GM10847 (cell line): ENCODE results near the gene STK39.

Experiments
- POLR2A ChIP-seq: IDR thresholded peaks from 2 replicates; pipeline ENCODE4 v1.6.1; 2011; ENCODE audit not compliant: insufficient read length; ENCODE audit errors: extremely low read depth

Gene STK39

DNA sequence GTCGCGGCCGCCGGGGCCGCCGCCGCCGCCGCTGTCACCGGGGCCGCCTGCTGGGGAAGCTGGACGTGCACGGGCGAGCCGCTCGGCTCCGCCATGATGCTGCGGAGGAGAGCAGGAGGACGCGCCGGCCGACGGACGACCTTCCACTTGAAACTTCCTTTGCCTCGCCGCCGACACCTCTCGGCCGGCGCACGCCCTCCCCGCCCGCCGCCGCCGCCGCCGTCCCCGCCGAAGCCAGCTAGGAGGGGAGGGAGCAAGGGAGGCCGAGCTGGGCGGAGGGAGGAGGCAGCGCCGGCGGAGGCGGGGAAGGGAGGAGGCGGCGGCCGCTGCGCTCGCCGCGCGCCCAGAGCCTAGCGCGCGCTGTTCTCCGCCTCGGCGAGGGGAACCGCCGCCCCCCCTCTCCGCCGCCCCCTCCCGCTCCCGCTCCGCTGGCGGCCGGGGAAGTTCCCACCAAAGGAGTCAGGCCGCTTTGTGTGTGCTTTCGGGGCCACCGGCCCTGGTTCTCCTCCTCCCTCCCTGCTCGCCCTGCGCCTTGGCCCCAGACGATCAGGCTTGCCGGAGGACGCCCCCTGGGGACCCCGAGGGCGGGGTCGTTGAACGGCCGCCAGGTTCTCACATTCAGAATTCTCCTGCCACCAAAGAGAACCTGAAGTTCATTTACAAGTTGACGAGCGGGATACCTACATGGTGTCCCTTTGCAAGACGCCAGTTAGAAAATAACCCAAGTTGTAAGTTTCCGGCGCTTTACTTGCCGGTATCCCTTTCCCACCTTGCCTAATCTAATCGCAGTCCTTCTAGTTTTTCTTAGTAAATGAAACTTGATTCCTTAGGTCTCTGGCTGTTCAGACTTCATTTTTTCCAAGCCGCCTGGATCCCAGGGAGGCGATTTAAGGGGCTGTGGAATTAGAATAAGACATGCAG is at the start of gene STK39:
TSS of gene STK39 (minus strand) at position 255 of the 921 bp plus-strand sequence. CDS start at position 95, 160 bp downstream.
- TF ChIP-seq POLR2A: no peak

GRCh38 chr2:168295051-168295450 is 47.7 kb upstream of the STK39 start:
- TF ChIP-seq POLR2A: no peak

GRCh38 chr2:168294409-168294808 is 47.0 kb upstream of the STK39 start:
- no peak for TF ChIP-seq POLR2A

GRCh38 chr2:168293766-168294165 is 46.4 kb upstream of the STK39 start:
- no peak for TF ChIP-seq POLR2A

DNA sequence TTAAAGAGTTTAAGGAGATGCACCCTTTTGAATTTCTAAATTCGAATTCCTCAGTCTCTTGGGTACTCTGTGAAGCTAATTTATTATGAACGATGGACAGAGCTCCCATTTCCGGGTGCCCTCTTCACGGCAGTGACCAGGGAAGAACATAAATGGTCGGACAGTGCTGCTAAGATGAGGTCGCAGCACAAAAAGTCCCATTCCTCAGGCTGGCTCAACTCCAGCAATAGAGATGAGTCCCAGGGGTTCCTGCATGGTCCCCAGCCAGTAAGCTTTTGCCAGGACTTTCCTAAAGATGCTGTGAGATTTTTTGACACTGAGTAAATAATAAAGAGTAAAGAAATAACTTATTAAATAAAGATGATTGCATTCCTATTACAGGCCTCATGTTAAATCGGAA is 43.0 kb upstream of the STK39 start:
- no peak for TF ChIP-seq POLR2A

DNA sequence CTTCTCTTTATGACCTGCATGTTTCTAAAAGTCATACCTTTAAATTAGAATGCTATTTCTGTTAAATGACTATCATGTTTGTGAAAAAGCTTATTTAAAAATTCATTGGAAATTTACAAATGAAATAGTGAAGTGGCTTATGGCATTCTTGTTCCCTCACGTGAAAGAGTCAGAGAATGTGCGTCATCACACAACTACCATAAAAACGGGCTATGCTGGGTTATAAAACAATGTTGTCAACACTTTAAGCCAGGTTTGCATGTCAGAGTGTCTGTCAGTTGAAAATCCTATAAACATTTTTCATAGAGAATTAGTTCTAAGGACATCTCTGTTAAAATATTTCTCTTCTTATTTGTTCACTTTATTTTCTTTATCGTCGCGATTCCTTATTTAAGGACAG is 42.5 kb upstream of the STK39 start:
- TF ChIP-seq POLR2A: no peak

GRCh38 chr2:168286535-168286934 is 39.1 kb upstream of the STK39 start:
- no peak for TF ChIP-seq POLR2A

DNA sequence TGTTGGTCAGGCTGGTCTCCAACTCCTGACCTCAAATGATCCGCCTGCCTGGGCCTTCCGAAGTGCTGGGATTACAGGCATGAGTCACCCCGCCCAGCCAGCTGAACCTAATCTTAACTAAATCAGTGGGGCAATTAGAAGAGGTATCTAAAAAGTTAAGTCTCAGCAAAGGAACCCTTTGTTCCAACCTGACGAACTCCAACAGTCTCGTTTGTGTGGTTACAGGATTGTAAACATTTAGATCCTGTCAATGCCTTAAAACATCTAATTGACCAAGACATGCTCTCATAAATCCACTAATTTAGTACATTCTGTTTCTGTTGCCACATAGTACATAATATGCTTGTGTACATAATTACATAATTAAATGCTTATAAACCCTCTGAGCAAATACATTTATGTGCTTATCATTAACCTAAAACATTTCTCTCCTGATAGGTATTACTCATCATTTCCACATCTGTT is 31.1 kb upstream of the STK39 start:
- no peak for TF ChIP-seq POLR2A

GRCh38 chr2:168277276-168277675 is 29.9 kb upstream of the STK39 start:
- no peak for TF ChIP-seq POLR2A

GRCh38 chr2:168272225-168272624 is 24.8 kb upstream of the STK39 start:
- TF ChIP-seq POLR2A: no peak

DNA sequence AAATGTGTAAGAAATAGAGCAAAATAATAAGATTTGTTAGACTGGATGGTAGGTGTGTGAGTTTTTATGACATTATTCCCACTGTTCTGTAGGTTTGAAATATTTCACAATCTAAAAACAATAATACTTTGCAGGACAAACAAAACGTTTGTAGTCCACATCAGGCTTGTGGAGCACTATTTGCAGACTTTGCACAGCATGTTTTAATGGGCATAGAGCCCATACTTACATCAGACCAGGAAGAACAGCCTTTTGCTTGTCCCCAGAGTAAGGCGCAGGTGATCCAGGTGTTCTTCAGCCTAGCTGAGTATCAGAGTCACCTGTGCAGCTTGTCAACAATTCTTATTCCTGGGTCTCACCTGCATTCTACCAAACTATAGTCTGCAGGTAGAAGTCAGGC is 9.1 kb upstream of the STK39 start:
- TF ChIP-seq POLR2A: no peak

- TF ChIP-seq POLR2A: no peak
These were observed 8.5 kb upstream of the STK39 start for GRCh38 chr2:168255866-168256265.

DNA sequence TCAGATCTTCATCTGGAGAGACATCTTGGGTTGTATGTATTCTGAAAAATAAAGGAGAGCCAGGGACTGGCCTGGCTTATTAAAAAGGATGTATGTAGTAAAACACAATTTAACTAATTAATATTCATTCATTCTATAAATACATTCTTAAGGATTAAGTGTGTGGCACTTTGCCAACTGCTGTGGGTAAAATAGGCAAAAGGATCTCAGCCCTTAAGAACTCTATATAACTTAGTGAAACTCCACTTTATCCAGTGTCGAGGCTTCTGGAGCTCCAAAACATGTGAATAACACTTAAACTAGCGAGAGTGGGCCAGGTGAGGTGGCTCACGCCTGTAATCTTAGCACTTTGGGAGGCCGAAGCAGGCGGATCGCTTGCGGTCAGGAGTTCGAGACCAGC is 7.7 kb upstream of the STK39 start:
- TF ChIP-seq POLR2A: no peak

GRCh38 chr2:168254158-168254935 is 7.0 kb upstream of the STK39 start:
- TF ChIP-seq POLR2A: no peak

- no peak for TF ChIP-seq POLR2A
These were observed 6.0 kb upstream of the STK39 start for GRCh38 chr2:168253379-168253778.

- TF ChIP-seq POLR2A: no peak
These were observed 5.6 kb upstream of the STK39 start for GRCh38 chr2:168252976-168253375.

DNA sequence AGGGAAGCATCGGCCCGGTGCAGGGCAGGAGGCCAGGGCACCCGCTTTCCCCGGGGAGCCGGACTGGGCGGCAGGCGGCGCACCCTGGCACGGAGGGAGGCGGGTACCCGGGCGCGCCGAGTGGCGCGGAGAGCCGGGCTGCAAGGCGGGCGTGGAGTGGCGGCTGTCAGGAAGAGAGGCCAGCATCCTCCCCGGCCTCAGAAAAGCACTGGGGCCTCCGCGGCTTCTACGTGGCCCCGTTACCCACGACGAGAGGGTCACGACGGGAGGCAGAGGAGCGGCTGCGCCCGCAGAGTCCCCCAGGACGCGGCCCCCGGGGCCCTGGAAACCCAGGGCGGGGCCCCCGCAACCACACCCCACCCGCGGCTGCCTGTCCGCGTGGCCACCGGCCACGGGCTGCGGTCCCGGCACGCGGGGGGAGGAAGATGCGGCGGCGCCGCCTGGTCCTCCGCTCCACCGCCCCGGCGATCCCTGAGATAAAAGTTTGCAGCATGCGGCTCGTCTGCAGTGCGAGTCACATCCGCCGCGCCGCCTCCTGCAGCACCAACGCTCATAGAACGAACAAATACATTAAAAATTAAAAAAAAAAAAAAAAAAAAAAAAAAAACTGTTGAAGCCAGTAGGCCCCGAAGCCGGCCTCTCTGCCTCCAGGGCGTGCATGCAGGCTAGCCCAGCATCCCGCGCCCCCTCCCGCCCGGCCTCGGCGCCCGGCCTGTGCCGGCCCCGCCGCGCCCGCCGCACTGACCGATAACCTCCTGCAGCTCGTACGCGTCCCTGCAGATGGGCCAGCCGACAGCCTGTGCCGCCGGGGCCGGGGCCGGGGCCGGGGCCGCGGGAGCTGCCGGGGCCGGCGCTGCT is 683 bp downstream of the STK39 start:
- no peak for TF ChIP-seq POLR2A
